IPS DF 6.9 (cell line): Measurements from ENCODE around the gene LIG3.
"Not testable (repeated sequence)": the region's sequence is repeated elsewhere in the genome, so short reads cannot be mapped to it uniquely, and the experiment has no call there.

ENCODE experiments used
- DNase-seq: peaks from one replicate; pipeline ENCODE4 v3.0.0-alpha.2; 2013; ENCODE audit warnings: low read depth, low spot score
- H3K27ac ChIP-seq: one replicate; pipeline ENCODE4 v1.5.1; 2013; ENCODE audit warnings: low read length, control low read depth
- H3K27me3 ChIP-seq: 2 replicates; pipeline ENCODE4 v1.6.1; 2013; ENCODE audit warnings: mild to moderate bottlenecking, low read length; ENCODE audit not compliant: control insufficient read depth, insufficient read depth
- H3K36me3 ChIP-seq: 2 replicates; pipeline ENCODE4 v1.6.1; 2013; ENCODE audit warnings: low read length; ENCODE audit not compliant: control insufficient read depth, insufficient read depth
- H3K4me1 ChIP-seq: 2 replicates; pipeline ENCODE4 v1.6.1; 2013; ENCODE audit warnings: low read length; ENCODE audit not compliant: control insufficient read depth, insufficient read depth
- H3K4me3 ChIP-seq: 2 replicates; pipeline ENCODE4 v1.5.1; 2013; ENCODE audit warnings: mild to moderate bottlenecking, low read length
- H3K9me3 ChIP-seq: 2 replicates; pipeline ENCODE4 v1.6.1; 2013; ENCODE audit warnings: low read length, inconsistent platforms; ENCODE audit not compliant: control insufficient read depth, insufficient read depth
- WGBS: extraction: QIAGEN DNeasy Blood & Tissue Kit; methylation state at CpG from one replicate; pipeline ENCODE4 v1.1.7; 2013; ENCODE audit warnings: mixed read lengths, missing lambda C conversion rate; ENCODE audit not compliant: insufficient read length, insufficient coverage; 5-methylcytosine and 5-hydroxymethylcytosine counted together

Gene LIG3

GRCh38 chr17:34999456-34999855 is 19.1 kb downstream of the LIG3 start:
- Histone ChIP-seq H3K27ac (no peak overlapping the region), H3K4me3 (no peak overlapping the region), H3K4me1 (no peaks in the 10 kb centered on the region), H3K36me3 (peaks cover 52% of the 10 kb centered on the region), H3K27me3 (no peaks in the 10 kb centered on the region), H3K9me3 (no peaks in the 10 kb centered on the region)
- WGBS = no CpG with 5 or more reads among the region's 2 CpGs
- DNase-seq = no peak

- H3K4me3 ChIP-seq, DNase-seq, H3K27me3 ChIP-seq, H3K4me1 ChIP-seq, H3K9me3 ChIP-seq, H3K27ac ChIP-seq: not testable (repeated sequence)
- peaks cover 43% of the 10 kb centered on the region for H3K36me3 ChIP-seq
- WGBS = no CpG with 5 or more reads among the region's 14 CpGs
Observed at GRCh38 chr17:35000965-35001364, 20.7 kb downstream of the LIG3 start.

GRCh38 chr17:35001549-35001948 is 21.2 kb downstream of the LIG3 start:
- Histone ChIP-seq H3K27me3 (no peaks in the 10 kb centered on the region), H3K36me3 (peaks cover 42% of the 10 kb centered on the region), H3K9me3 (no peaks in the 10 kb centered on the region), H3K4me3 (no peak overlapping the region), H3K27ac (no peak overlapping the region), H3K4me1 (no peaks in the 10 kb centered on the region)
- no CpG with 5 or more reads among the region's 2 CpGs for WGBS
- DNase-seq = no peak

- H3K4me1 ChIP-seq = no peaks in the 10 kb centered on the region
- no peak overlapping the region for H3K4me3 ChIP-seq
- no CpG with 5 or more reads among the region's 15 CpGs for WGBS
- peaks cover 44% of the 10 kb centered on the region for H3K36me3 ChIP-seq
- H3K27ac ChIP-seq = no peak overlapping the region
- H3K9me3 ChIP-seq = no peaks in the 10 kb centered on the region
- no peak for DNase-seq
- no peaks in the 10 kb centered on the region for H3K27me3 ChIP-seq
Observed at GRCh38 chr17:35002876-35003551, 22.7 kb downstream of the LIG3 start.

GRCh38 chr17:35003778-35004177 is 23.5 kb downstream of the LIG3 start:
- H3K27me3 ChIP-seq = no peaks in the 10 kb centered on the region
- H3K9me3 ChIP-seq = no peaks in the 10 kb centered on the region
- H3K4me3 ChIP-seq = no peak overlapping the region
- no peaks in the 10 kb centered on the region for H3K4me1 ChIP-seq
- peaks cover 39% of the 10 kb centered on the region for H3K36me3 ChIP-seq
- no CpG with 5 or more reads among the region's 4 CpGs for WGBS
- no peak for DNase-seq
- H3K27ac ChIP-seq = no peak overlapping the region

GRCh38 chr17:35006345-35006744 is 26.0 kb downstream of the LIG3 start:
- Histone ChIP-seq H3K36me3 (peaks cover 26% of the 10 kb centered on the region), H3K4me3 (no peak overlapping the region), H3K4me1 (0 out of 2 replicates have a peak, but pooled peaks cover 1% of the 10 kb centered on the region), H3K9me3 (no peaks in the 10 kb centered on the region), H3K27ac (no peak overlapping the region), H3K27me3 (no peaks in the 10 kb centered on the region)
- WGBS = no CpG with 5 or more reads among the region's 4 CpGs
- DNase-seq = no peak

GRCh38 chr17:35006961-35007360 is 26.6 kb downstream of the LIG3 start:
- no CpG with 5 or more reads among the region's 1 CpG for WGBS
- H3K4me3 ChIP-seq = no peak overlapping the region
- H3K36me3 ChIP-seq = peaks cover 20% of the 10 kb centered on the region
- H3K9me3 ChIP-seq = no peaks in the 10 kb centered on the region
- H3K27ac ChIP-seq = no peak overlapping the region
- no peak for DNase-seq
- no peaks in the 10 kb centered on the region for H3K27me3 ChIP-seq
- 0 out of 2 replicates have a peak, but pooled peaks cover 1% of the 10 kb centered on the region for H3K4me1 ChIP-seq

- WGBS = no CpG with 5 or more reads among the region's 3 CpGs
- H3K27ac ChIP-seq = no peak overlapping the region
- DNase-seq = no peak
- H3K9me3 ChIP-seq = no peaks in the 10 kb centered on the region
- 0 out of 2 replicates have a peak, but pooled peaks cover 2% of the 10 kb centered on the region for H3K36me3 ChIP-seq
- no peak overlapping the region for H3K4me3 ChIP-seq
- H3K27me3 ChIP-seq = no peaks in the 10 kb centered on the region
- 0 out of 2 replicates have a peak, but pooled peaks cover 1% of the 10 kb centered on the region for H3K4me1 ChIP-seq
Observed at GRCh38 chr17:35010093-35010492, 29.8 kb downstream of the LIG3 start.

- no peak overlapping the region for H3K4me3 ChIP-seq
- WGBS = no CpG with 5 or more reads among the region's 5 CpGs
- peaks cover 2% of the 10 kb centered on the region; the same call in 1 of the 2 replicates for H3K36me3 ChIP-seq
- H3K4me1 ChIP-seq = 0 out of 2 replicates have a peak, but pooled peaks cover 1% of the 10 kb centered on the region
- no peaks in the 10 kb centered on the region for H3K9me3 ChIP-seq
- H3K27ac ChIP-seq = no peak overlapping the region
- DNase-seq = no peak
- H3K27me3 ChIP-seq = no peaks in the 10 kb centered on the region
Observed at GRCh38 chr17:35011671-35012216, 31.4 kb downstream of the LIG3 start.

- H3K36me3 ChIP-seq = no peaks in the 10 kb centered on the region; the same call in 1 of the 2 replicates
- DNase-seq = no peak
Observed at GRCh38 chr17:35016369-35016768, 36.1 kb downstream of the LIG3 start.

GRCh38 chr17:35017021-35017420 is 36.7 kb downstream of the LIG3 start:
- no peak for DNase-seq
- Histone ChIP-seq H3K27ac (no peak overlapping the region), H3K4me1 (no peaks in the 10 kb centered on the region), H3K27me3 (no peaks in the 10 kb centered on the region), H3K4me3 (no peak overlapping the region), H3K36me3 (no peaks in the 10 kb centered on the region; the same call in 1 of the 2 replicates), H3K9me3 (no peaks in the 10 kb centered on the region)
- 100% methylated on average over 2 of the region's 4 CpGs for WGBS

More at GRCh38 chr17:35016369-35016768, 36.1 kb downstream of the LIG3 start:
- Histone ChIP-seq H3K4me3 (no peak overlapping the region), H3K27me3 (no peaks in the 10 kb centered on the region), H3K9me3 (no peaks in the 10 kb centered on the region), H3K27ac (no peak overlapping the region), H3K4me1 (no peaks in the 10 kb centered on the region)
- WGBS = no CpG with 5 or more reads among the region's 4 CpGs
